ENCODE results near the gene SEMA6A.

DNA sequence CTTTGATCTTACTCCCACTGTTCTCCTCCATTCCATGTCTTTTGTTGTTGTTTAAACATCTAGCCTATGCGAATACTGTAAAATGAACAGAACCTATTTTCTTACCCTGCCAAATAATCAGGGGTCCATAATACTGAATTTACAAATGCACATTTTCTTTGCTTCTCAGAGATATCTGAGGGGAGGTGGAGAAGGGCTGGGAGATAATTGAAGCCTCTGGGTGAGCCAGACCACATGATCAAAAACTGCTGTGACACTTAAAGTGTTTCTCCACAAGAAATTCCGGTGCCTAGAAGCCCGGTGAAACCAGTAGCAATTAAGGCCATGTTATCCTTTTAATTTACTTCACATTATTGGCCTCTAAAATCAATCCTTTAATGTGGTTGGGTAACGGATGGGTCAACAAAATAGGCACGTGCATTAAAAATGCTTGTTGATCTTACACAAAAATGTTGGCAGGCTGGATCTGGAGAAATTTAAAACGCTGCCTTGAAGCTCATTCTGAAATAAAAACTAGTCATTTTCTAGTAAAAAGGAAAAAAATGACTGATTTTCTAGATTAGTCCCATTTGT, 10.8 kb downstream of the SEMA6A start:
- TF ChIP-seq, protein P1, sequence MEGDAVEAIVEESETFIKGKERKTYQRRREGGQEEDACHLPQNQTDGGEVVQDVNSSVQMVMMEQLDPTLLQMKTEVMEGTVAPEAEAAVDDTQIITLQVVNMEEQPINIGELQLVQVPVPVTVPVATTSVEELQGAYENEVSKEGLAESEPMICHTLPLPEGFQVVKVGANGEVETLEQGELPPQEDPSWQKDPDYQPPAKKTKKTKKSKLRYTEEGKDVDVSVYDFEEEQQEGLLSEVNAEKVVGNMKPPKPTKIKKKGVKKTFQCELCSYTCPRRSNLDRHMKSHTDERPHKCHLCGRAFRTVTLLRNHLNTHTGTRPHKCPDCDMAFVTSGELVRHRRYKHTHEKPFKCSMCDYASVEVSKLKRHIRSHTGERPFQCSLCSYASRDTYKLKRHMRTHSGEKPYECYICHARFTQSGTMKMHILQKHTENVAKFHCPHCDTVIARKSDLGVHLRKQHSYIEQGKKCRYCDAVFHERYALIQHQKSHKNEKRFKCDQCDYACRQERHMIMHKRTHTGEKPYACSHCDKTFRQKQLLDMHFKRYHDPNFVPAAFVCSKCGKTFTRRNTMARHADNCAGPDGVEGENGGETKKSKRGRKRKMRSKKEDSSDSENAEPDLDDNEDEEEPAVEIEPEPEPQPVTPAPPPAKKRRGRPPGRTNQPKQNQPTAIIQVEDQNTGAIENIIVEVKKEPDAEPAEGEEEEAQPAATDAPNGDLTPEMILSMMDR (IDR thresholded peaks at IDR 0.05), result no peak
- no peak for TF ChIP-seq POLR2A (IDR thresholded peaks at IDR 0.05)

All from Peyer's patch (tissue), 4 donors.